ENCODE measurements around the gene RGS1. TPM values are rescaled to one million over a fixed set of nuclear protein-coding genes. Genes with fewer than 3 reads are reported as not detected.

Gene RGS1
- total RNA-seq, 2 experiments from 2014 or later, result 23.5 to 27.1 TPM

GRCh38 chr1:192555399-192555798 is 20.2 kb upstream of the RGS1 start:
- peaks cover 56% of the 10 kb centered on the region for H3K4me1 Mint-ChIP-seq (ENCODE audit: low read depth)

GRCh38 chr1:192557841-192558595 is 17.6 kb upstream of the RGS1 start:
- no peak overlapping the region for H3K4me3 Mint-ChIP-seq
- no peaks in the 10 kb centered on the region for H3K36me3 Mint-ChIP-seq
- intact Hi-C loops (cut with micrococcal nuclease), result no loop called here
- DNase-seq, result no peak
- H3K27ac Mint-ChIP-seq, result no peak overlapping the region
- CTCF ChIA-PET, result no interaction called here
- H3K9me3 Mint-ChIP-seq, result no peaks in the 10 kb centered on the region
- H3K27me3 Mint-ChIP-seq, result no peaks in the 10 kb centered on the region
- peaks cover 49% of the 10 kb centered on the region for H3K4me1 Mint-ChIP-seq (ENCODE audit: low read depth)
- POLR2A ChIA-PET, result interaction anchor here (1.2 kb wide), 1 partner anchor 82 kb away, joined by 3 read pairs; no protein-coding TSS in a partner anchor

More at GRCh38 chr1:192555399-192555798, 20.2 kb upstream of the RGS1 start:
- intact Hi-C loops (cut with micrococcal nuclease), result no loop called here
- H3K9me3 Mint-ChIP-seq, result no peaks in the 10 kb centered on the region
- no peak overlapping the region for H3K27ac Mint-ChIP-seq
- ChIA-PET CTCF (interaction anchor here (0.9 to 2.1 kb wide), 2 partner anchors 19 to 24 kb away, joined by 3 to 5 read pairs; no protein-coding TSS in a partner anchor), POLR2A (no interaction called here)
- no peak for DNase-seq
- H3K4me3 Mint-ChIP-seq, result no peak overlapping the region
- no peaks in the 10 kb centered on the region for H3K27me3 Mint-ChIP-seq
- H3K36me3 Mint-ChIP-seq, result no peaks in the 10 kb centered on the region

GRCh38 chr1:192559115-192560006 is 16.2 kb upstream of the RGS1 start:
- no peak overlapping the region for H3K4me3 Mint-ChIP-seq
- ChIA-PET POLR2A (interaction anchor here (1.2 kb wide), 1 partner anchor 81 kb away, joined by 3 read pairs; no protein-coding TSS in a partner anchor), CTCF (interaction anchor here (0.9 kb wide), 1 partner anchor 85 kb away, joined by 4 read pairs; no protein-coding TSS in a partner anchor)
- intact Hi-C loops (cut with micrococcal nuclease), result loop anchor here (1.0 kb wide), 3 partner anchors 8 to 16 kb away; partner anchors contain the start of gene RGS1
- H3K27ac Mint-ChIP-seq, result peak overlapping the region; percentile 33
- H3K27me3 Mint-ChIP-seq, result no peaks in the 10 kb centered on the region
- H3K4me1 Mint-ChIP-seq (ENCODE audit: low read depth), result peaks cover 44% of the 10 kb centered on the region
- H3K9me3 Mint-ChIP-seq, result no peaks in the 10 kb centered on the region
- H3K36me3 Mint-ChIP-seq, result no peaks in the 10 kb centered on the region
- DNase-seq, result peak; percentile 36

- Mint-ChIP-seq H3K27ac (no peak overlapping the region), H3K27me3 (no peaks in the 10 kb centered on the region), H3K9me3 (no peaks in the 10 kb centered on the region), H3K4me1 (ENCODE audit: low read depth) (peaks cover 55% of the 10 kb centered on the region), H3K36me3 (no peaks in the 10 kb centered on the region), H3K4me3 (no peak overlapping the region)
- ChIA-PET CTCF (no interaction called here), POLR2A (no interaction called here)
- no peak for DNase-seq
- intact Hi-C loops (cut with micrococcal nuclease), result no loop called here
These were observed 14.3 kb upstream of the RGS1 start for GRCh38 chr1:192561301-192561700.

- no peaks in the 10 kb centered on the region for H3K36me3 Mint-ChIP-seq
- no peak for DNase-seq
- H3K4me3 Mint-ChIP-seq, result no peak overlapping the region
- intact Hi-C loops (cut with micrococcal nuclease), result no loop called here
- H3K27ac Mint-ChIP-seq, result no peak overlapping the region
- H3K9me3 Mint-ChIP-seq, result no peaks in the 10 kb centered on the region
- H3K27me3 Mint-ChIP-seq, result no peaks in the 10 kb centered on the region
- ChIA-PET POLR2A (no interaction called here), CTCF (no interaction called here)
- peaks cover 65% of the 10 kb centered on the region for H3K4me1 Mint-ChIP-seq (ENCODE audit: low read depth)
These were observed 12.4 kb upstream of the RGS1 start for GRCh38 chr1:192563129-192563528.

GRCh38 chr1:192564099-192564498 is 11.5 kb upstream of the RGS1 start:
- peaks cover 56% of the 10 kb centered on the region for H3K4me1 Mint-ChIP-seq (ENCODE audit: low read depth)
- intact Hi-C loops (cut with micrococcal nuclease), result no loop called here
- ChIA-PET CTCF (no interaction called here), POLR2A (no interaction called here)
- H3K36me3 Mint-ChIP-seq, result no peaks in the 10 kb centered on the region
- H3K9me3 Mint-ChIP-seq, result no peaks in the 10 kb centered on the region
- no peak overlapping the region for H3K27ac Mint-ChIP-seq
- no peaks in the 10 kb centered on the region for H3K27me3 Mint-ChIP-seq
- no peak overlapping the region for H3K4me3 Mint-ChIP-seq
- DNase-seq, result no peak

GRCh38 chr1:192565946-192566345 is 9.6 kb upstream of the RGS1 start:
- intact Hi-C loops (cut with micrococcal nuclease), result no loop called here
- ChIA-PET CTCF (no interaction called here), POLR2A (no interaction called here)
- H3K27me3 Mint-ChIP-seq, result no peaks in the 10 kb centered on the region
- H3K9me3 Mint-ChIP-seq, result peaks cover 6% of the 10 kb centered on the region
- no peak overlapping the region for H3K27ac Mint-ChIP-seq
- DNase-seq, result no peak
- peaks cover 45% of the 10 kb centered on the region for H3K4me1 Mint-ChIP-seq (ENCODE audit: low read depth)
- peaks cover 6% of the 10 kb centered on the region for H3K36me3 Mint-ChIP-seq
- no peak overlapping the region for H3K4me3 Mint-ChIP-seq

GRCh38 chr1:192566657-192567056 is 8.9 kb upstream of the RGS1 start:
- CTCF ChIA-PET, result interaction anchor here (1.7 kb wide), 1 partner anchor 92 kb away, joined by 8 read pairs; no protein-coding TSS in a partner anchor
- H3K4me1 Mint-ChIP-seq (ENCODE audit: low read depth), result peaks cover 50% of the 10 kb centered on the region
- peak overlapping the region; percentile 20 for H3K27ac Mint-ChIP-seq

GRCh38 chr1:192568063-192568462 is 7.5 kb upstream of the RGS1 start:
- no peak overlapping the region for H3K27ac Mint-ChIP-seq
- POLR2A ChIA-PET, result no interaction called here

More at GRCh38 chr1:192566657-192567056, 8.9 kb upstream of the RGS1 start:
- intact Hi-C loops (cut with micrococcal nuclease), result loop anchor here (1.0 kb wide), 1 partner anchor 7 kb away; no protein-coding TSS in a partner anchor
- POLR2A ChIA-PET, result no interaction called here
- peaks cover 6% of the 10 kb centered on the region for H3K36me3 Mint-ChIP-seq
- H3K4me3 Mint-ChIP-seq, result no peak overlapping the region
- H3K27me3 Mint-ChIP-seq, result no peaks in the 10 kb centered on the region
- H3K9me3 Mint-ChIP-seq, result peaks cover 6% of the 10 kb centered on the region
- DNase-seq, result no peak

GRCh38 chr1:192571668-192572067 is 3.9 kb upstream of the RGS1 start:
- intact Hi-C loops (cut with micrococcal nuclease), result loop anchor here (10.0 kb wide), 1 partner anchor 233 kb away; the partner anchor contains the start of gene RGS2
- Mint-ChIP-seq H3K9me3 (peaks cover 6% of the 10 kb centered on the region), H3K4me3 (no peak overlapping the region), H3K27me3 (no peaks in the 10 kb centered on the region), H3K27ac (no peak overlapping the region), H3K36me3 (peaks cover 12% of the 10 kb centered on the region), H3K4me1 (ENCODE audit: low read depth) (peaks cover 64% of the 10 kb centered on the region)
- ChIA-PET POLR2A (interaction anchor here (0.6 to 2.0 kb wide), 2 partner anchors 21 to 27 kb away, joined by 4 to 5 read pairs; no protein-coding TSS in a partner anchor), CTCF (interaction anchor here (1.0 to 1.5 kb wide), 3 partner anchors 21 to 97 kb away, joined by 3 to 7 read pairs (median 4); no protein-coding TSS in a partner anchor)
- DNase-seq, result no peak

More at GRCh38 chr1:192568063-192568462, 7.5 kb upstream of the RGS1 start:
- Mint-ChIP-seq H3K36me3 (peaks cover 6% of the 10 kb centered on the region), H3K4me1 (ENCODE audit: low read depth) (peaks cover 54% of the 10 kb centered on the region), H3K4me3 (no peak overlapping the region), H3K27me3 (no peaks in the 10 kb centered on the region), H3K9me3 (peaks cover 6% of the 10 kb centered on the region)
- no peak for DNase-seq
- intact Hi-C loops (cut with micrococcal nuclease), result no loop called here
- CTCF ChIA-PET, result interaction anchor here (1.7 kb wide), 1 partner anchor 94 kb away, joined by 8 read pairs; no protein-coding TSS in a partner anchor

- no peak for DNase-seq
- POLR2A ChIA-PET, result no interaction called here
- H3K36me3 Mint-ChIP-seq, result peaks cover 28% of the 10 kb centered on the region
- intact Hi-C loops (cut with micrococcal nuclease), result loop anchor here (10.0 kb wide), 1 partner anchor 231 kb away; the partner anchor contains the start of gene RGS2
- CTCF ChIA-PET, result interaction anchor here (1.2 kb wide), 1 partner anchor 96 kb away, joined by 3 read pairs; no protein-coding TSS in a partner anchor
- H3K9me3 Mint-ChIP-seq, result peaks cover 6% of the 10 kb centered on the region
- H3K4me1 Mint-ChIP-seq (ENCODE audit: low read depth), result peaks cover 67% of the 10 kb centered on the region
- no peaks in the 10 kb centered on the region for H3K27me3 Mint-ChIP-seq
- no peak overlapping the region for H3K27ac Mint-ChIP-seq
- H3K4me3 Mint-ChIP-seq, result no peak overlapping the region
These were observed 2.1 kb upstream of the RGS1 start for GRCh38 chr1:192573499-192573898.

All from activated CD4-positive, alpha-beta memory T cell treated with anti-CD3 and anti-CD28 coated beads for 36 hours (primary cell).